ENCODE data around the gene CATSPERZ. TPM values are rescaled to one million over a fixed set of nuclear protein-coding genes. Genes with fewer than 3 reads are reported as not detected.
A peak's percentile ranks its signal among the peaks of the same experiment; 100 is the strongest.
"Not testable (repeated sequence)": the region's sequence is repeated elsewhere in the genome, so short reads cannot be mapped to it uniquely, and the experiment has no call there.

The CATSPERZ gene
- polyA plus RNA-seq, 3 donors: not detected

DNA sequence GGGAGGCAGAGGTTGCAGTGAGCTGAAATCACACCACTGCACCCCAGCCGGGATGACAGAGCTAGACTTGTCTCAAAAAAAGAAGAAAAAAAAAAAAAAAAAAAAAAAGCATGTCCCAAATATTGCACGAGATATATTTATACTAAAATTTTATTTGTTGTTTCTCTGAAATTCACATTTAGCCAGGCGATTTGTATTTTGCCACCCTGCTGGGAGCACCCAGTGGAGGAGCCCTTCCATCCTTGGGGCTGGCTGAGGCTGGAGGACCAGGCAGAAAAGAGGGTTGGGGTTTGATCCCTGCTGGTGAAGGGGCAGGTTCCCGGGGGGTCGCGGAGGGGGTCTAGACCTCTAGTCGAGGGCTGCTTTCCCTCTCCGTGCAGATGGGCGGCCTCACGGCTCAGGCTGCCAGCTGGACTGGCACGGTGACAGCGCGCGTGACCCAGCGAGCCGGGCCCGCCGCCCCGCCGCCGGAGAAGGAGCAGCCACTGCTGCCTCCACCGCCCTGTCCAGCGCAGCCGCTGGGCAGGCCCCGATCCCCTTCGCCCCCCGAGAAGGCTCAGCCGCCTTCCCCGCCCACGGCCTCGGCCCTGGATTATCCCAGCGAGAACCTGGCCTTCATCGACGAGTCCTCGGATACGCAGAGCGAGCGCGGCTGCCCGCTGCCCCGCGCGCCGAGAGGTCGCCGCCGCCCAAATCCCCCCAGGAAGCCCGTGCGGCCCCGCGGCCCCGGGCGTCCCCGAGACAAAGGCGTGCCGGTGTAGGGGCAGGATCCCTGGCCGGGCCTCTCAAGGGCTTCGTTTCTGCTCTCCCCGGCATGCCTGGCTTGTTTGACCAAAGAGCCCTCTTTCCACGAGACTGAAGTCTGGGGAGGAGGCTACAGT lies 952 bp upstream of the CATSPERZ start:
- DNase-seq: no peak

DNA sequence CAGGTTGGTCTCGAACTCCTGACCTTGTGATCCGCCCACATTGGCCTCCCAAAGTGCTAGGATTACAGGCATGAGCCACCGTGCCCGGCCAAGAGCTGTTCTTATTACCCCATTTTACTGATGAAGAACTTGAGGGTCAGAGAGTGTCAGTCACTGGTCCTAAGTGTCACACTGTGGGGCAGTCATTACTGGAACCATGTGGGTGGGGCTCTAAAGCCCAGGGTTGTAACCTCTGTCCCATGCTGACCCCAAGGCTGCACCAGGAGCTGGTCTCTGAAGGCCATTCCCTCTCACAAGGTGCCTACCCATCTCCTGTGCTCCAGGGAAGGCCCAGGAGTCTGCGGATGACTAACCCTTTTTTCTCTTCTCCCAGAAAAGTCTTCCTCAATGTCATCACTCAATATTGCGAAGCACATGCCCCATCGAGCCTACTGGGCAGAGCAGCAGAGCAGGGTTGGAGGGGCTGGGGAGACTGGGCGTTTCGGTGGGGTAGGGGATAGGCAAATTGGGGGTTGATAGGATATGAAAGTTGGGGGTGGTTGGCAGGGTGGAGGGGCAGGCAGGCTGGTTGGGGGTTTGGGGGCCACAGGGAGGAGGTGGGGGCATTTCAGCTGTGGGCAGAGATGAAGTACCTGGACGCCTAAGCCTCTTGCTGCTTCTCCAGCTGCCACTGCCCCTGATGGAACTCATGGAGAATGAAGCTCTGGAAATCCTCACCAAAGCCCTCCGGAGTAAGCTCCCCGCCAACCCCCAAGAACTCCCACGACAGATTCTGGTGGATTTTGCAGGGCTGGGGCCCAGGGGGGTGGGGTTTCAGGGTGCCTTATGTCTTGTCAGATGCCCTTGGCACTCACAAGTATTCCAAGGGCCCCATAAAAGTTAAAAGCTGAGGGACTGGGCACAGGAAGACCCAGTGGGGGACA lies 3.2 kb downstream of the CATSPERZ start:
- no peak for DNase-seq

DNA sequence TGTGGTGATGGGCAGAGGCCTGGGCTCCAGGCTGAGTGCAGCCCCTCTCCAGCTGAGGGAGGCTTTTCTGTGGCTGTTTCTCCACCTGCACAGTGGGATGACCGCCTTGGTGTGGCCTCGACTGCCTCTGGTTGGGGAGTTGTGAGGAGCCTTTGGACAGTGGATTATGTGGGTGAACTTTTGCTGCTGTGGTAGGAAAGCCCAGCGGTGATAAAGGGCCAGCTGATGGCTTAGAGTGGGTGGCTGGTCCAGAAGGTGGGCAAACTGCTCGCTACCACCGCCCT lies 3.8 kb downstream of the CATSPERZ start:
- DNase-seq: no peak

DNA sequence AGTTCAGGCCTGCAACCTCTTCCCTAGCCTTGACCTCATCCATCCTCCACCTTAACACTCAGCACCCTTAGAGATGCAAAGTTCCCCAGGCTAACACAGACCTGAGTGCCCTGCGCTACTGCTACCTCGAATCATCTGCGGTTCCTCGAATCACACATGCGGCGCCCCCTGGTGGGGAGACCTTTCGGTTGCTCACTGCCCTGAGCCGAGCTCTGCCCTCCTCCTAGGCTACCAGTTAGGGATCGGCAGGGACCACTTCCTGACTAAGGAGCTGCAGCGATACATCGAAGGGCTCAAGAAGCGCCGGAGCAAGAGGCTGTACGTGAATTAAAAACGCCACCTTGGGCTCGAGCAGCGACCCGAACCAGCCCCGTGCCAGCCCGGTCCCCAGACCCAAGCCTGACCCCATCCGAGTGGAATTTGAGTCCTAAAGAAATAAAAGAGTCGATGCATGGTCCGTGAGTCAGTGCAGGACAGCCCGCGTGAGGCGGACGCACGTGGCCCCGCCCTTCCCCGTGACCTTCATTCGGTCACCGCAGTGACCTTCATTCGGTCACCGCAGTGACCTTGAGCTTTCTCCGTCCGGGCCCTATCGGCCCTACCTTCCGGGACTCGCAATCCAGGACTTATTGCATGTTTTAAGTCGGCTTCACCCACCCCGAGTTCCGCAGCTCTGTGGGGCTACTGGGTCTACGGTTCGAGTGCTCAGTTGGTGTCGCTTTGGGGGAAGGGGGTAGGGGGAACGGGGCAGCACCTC lies 4.3 kb downstream of the CATSPERZ start:
- peak; percentile 88 for DNase-seq

DNA sequence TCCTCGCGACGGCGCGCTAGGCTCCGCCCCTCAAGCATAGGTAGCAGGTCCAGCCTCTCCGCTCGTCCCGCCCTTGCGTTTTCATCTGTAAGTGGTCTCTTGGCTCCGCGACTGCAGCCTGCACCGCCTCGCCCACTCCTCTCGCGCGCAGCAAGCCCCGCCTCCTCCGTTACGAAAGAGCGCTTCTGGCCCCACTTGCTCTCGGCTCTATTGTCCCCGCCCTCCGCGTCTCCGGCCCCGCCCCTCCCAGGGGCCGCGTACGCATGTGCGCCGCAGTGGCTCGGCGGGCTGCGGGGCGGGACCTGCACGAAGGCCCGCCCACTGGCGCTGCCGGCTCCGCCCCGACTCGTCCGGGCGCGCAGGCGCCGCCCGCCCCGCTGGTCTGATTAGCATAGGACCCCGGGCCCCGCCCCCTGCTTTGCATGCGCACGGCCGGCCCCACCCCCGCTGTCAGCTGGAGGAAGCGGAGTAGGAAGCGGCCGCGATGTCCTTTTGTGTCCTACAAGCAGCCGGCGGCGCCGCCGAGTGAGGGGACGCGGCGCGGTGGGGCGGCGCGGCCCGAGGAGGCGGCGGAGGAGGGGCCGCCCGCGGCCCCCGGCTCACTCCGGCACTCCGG lies 5.0 kb downstream of the CATSPERZ start, which contains the start of gene ESRRA:
Gene ESRRA, plus strand, starts transcription at position 450 of the 616 bp plus-strand sequence. CDS start 1,656 bp downstream, outside the sequence.
- peak; percentile 97 for DNase-seq

DNA sequence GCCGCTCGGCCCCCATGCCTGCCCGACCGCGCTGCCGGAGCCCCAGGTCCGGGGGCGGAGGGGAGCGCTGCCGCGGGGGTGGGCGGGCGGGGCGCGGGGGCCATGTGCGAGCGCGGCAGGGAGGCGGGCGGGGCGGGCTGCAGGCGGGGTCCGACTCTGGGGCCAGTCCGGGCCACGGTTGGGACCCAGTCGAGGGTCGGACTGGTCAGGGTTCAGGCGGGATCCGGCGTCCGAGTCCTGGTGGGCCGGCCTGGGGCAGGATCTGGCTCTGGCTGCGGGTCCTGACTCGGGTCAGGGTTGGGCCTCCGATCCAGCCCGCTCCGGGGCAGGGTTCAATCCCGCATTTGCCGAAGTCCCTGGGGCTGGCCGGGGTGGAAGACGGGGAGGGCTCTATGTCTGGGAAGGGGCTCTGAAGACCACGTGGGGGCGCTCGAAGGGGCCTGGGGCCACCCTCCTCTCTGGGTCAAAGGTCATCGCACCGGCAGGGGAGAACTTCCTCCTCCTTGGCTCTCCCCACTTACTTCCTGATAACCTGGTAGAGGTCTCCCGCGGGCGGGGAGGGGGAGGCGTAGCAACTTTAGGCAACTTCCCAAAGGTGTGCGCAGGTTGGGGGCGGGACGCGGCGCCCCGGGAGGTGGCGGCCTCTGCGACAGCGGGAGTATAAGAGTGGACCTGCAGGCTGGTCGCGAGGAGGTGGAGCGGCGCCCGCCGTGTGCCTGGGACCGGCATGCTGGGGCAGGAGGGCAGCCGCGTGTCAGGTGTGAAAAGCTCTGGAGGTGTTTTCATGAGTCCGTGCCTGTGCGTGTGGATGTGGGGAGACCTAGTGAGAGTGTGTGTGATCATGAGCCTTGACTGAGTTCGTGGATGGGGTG lies 5.8 kb downstream of the CATSPERZ start:
- peak; percentile 45 for DNase-seq

DNA sequence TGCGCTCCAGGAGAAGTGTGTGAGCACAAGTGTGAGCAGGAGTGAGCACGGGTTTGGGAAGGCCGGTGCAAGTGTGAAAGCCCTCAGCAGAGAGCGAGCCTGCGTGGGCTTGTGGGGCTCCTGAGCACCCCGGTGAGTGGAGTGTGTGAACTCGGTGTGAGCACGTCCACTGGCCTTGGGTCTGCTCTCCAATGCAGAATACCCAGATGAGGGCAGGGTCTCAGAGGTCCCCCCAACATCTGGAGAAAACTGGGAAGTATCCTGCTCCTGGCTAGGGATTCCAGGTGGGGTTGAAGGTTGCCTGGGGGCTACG lies 6.4 kb downstream of the CATSPERZ start:
- no peak for DNase-seq

DNA sequence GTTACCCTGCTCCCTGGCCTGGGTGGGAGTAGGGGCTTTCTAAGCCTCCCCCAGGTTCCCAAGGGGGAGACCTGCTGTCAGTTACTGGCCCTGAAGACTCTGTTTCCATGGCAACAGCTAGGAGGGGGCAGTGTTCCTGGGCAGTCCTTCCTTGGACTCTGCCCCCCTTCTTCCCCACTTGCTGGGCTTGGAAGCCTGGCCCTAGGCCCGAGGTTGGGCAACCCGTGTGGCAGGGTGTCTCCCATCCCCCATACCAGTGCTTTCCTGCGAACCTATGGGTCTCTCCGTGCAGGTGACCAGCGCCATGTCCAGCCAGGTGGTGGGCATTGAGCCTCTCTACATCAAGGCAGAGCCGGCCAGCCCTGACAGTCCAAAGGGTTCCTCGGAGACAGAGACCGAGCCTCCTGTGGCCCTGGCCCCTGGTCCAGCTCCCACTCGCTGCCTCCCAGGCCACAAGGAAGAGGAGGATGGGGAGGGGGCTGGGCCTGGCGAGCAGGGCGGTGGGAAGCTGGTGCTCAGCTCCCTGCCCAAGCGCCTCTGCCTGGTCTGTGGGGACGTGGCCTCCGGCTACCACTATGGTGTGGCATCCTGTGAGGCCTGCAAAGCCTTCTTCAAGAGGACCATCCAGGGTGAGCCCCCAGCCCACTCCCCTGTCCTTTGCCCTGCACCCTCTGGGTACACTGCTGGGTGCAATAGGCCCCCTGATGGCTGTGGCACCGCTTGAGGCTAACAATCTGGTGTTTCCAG lies 6.9 kb downstream of the CATSPERZ start:
- no peak for DNase-seq

DNA sequence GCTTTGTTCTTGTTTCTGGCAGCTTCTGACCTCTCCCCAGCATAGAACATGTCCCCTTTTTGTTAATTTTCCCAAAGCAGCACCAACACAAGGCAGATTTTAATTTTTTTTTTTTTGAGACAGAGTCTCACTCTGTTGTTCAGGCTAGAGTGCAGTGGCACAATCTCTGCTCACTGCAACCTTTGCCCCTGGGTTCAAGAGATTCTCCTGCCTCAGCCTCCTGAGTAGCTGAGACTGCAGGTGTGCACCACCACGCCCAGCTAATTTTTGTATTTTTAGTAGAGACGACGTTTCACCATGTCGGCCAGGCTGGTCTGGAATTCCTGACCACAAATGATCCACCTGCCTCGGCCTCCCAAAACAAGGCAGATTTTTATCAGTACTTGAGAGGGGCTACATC lies 7.6 kb downstream of the CATSPERZ start:
- not testable (repeated sequence) for DNase-seq

DNA sequence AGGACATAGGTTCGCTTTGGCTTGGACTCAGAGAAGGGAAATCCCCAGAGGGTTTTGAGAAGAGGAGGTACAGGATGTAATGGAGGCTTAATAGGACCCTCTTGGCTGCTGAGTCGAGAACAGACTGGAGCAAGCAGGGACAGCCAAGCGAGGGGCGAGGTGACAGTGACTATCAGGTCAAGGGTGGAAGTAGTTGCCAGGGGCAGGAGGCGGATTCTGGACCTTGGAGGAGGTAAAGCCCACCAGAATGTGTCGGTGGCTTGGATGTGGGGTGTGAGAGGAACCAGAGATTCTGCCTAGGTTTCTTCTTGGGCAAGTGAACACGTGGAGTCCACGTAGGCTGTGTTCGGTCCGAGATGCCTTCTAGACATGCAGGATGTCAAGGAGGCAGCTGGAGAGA lies 12.8 kb downstream of the CATSPERZ start:
- DNase-seq: no peak

DNA sequence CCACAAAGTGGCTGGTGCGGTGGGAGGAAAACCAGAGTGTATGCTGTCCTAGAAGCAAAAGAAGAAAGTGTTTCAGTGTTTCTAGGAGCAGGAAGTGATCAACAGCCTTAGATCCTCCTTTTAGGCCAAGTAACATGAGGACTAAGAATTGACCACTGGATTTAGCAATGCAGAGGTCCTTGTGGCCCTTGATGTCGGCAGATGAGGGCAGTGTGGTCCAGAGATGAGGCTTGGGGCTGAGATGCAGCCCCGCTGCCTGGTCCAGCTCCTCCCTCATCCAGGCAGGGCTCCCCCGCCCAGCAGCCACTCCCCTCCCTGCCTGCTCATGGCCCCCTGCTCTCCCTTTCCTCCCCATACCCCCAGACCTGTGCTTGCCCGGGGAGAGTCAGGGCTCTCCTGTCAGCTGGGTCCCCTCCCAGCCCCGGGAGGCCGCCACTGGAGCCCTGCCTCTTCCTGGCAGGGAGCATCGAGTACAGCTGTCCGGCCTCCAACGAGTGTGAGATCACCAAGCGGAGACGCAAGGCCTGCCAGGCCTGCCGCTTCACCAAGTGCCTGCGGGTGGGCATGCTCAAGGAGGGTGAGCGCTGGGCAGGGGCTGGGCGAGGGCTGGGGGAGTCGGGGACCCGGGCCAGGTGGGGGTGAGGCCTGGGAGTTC lies 13.5 kb downstream of the CATSPERZ start:
- DNase-seq: no peak

DNA sequence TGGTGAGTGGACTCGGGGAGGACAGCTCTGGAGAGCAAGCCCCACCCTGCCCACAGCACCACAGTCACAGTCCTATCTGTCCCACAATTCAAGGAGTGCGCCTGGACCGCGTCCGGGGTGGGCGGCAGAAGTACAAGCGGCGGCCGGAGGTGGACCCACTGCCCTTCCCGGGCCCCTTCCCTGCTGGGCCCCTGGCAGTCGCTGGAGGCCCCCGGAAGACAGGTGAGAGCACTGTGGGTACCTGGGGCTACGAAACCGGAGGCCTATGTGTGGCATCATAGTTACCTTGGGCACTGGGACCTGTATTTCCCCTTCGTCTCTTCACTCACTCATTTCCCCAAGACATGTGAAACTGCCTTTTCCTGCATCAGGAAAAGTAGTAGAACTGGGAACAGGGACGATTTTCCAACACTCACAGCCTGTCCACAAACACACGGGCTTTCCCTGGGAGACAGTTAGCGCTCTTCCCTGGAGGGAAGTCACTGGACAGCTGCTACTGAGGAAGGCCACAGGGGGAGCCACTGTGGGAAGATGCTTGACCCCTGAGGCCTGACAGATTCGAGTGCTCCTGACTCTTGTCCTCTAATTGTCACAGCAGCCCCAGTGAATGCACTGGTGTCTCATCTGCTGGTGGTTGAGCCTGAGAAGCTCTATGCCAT lies 14.1 kb downstream of the CATSPERZ start:
- no peak for DNase-seq

DNA sequence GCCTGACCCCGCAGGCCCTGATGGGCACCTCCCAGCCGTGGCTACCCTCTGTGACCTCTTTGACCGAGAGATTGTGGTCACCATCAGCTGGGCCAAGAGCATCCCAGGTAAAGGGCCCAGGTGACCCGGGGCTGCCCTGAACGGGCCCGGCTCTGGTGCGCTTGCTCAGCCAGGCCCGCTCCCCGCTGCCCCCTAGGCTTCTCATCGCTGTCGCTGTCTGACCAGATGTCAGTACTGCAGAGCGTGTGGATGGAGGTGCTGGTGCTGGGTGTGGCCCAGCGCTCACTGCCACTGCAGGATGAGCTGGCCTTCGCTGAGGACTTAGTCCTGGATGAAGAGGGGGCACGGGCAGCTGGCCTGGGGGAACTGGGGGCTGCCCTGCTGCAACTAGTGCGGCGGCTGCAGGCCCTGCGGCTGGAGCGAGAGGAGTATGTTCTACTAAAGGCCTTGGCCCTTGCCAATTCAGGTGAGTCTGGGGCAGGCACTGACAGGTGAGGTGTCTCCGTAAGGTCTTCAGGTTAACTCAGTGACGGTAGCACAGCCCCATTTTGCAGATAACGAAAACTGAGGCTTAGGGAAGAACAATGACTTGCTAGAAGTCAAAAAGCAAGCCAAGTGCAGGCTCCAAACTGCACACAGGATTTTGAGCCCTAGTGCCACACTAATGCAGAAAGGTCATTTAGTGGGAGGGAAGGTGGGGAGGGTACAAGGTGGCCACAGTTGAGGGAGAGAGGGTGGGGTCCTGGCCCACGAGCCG lies 14.8 kb downstream of the CATSPERZ start:
- no peak for DNase-seq

DNA sequence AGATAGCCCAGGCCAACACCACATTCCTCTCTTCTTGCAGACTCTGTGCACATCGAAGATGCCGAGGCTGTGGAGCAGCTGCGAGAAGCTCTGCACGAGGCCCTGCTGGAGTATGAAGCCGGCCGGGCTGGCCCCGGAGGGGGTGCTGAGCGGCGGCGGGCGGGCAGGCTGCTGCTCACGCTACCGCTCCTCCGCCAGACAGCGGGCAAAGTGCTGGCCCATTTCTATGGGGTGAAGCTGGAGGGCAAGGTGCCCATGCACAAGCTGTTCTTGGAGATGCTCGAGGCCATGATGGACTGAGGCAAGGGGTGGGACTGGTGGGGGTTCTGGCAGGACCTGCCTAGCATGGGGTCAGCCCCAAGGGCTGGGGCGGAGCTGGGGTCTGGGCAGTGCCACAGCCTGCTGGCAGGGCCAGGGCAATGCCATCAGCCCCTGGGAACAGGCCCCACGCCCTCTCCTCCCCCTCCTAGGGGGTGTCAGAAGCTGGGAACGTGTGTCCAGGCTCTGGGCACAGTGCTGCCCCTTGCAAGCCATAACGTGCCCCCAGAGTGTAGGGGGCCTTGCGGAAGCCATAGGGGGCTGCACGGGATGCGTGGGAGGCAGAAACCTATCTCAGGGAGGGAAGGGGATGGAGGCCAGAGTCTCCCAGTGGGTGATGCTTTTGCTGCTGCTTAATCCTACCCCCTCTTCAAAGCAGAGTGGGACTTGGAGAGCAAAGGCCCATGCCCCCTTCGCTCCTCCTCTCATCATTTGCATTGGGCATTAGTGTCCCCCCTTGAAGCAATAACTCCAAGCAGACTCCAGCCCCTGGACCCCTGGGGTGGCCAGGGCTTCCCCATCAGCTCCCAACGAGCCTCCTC lies 15.7 kb downstream of the CATSPERZ start:
- not testable (repeated sequence) for DNase-seq

DNA sequence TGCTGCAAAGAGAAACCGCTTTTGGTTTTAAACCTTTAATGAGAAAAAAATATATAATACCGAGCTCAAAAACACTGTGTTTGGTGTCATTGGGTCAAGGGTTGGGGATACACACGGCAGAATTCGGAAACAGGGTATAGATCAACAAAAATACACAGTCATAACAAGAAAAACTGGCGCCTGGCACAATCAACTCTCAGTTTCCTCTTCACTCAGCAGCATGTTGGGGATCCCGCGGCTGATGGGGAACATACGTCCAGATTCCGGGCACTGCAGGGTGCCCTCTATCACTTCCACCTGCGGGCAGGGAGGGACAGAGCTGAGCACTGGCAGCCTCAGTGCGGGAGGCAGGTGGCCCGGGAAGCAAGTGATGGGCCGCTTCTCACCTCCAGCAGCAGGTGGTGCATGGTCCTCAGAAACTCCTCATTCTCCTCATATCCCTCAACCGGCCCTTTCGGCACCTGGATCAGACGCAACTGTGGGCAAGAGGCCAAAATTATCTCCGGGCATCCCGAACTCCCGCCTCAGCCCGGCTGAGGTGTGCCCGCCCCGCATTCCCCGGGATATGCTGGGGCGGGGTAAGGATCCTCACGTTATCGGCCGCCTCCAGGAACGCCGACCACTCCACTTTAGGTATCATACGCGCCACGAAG lies 16.6 kb downstream of the CATSPERZ start:
- DNase-seq: no peak

DNA sequence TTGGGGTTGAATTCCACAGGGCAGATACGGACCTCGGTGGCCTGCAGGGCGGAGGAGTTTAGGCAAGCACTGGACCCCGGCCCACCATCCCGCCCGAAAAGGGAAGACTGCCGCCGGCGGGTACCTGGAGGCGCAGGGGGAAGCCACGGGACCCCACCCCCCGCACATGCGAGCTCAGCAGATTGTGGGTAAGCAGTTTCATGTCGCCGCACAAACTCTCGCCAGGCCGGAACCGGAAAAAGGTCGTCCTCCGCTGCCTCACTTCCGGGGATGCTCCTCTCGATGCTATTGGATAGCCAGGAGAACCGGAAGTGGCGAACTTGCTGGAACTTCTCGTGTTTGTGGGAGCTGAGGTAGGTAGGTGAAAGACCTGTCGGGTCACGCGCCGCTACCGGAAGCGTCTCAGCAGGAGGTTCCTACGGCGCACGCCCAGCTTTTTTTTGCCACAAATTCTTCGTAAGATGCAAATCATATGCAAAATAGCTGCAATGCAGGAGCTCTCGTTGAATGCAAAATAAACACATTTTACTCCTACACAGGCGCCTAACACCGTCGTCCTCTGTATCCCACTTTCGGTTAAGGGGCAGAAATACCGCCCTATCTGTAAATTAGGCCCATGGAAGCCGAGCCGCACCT lies 17.3 kb downstream of the CATSPERZ start, which contains the start of gene TRMT112:
Gene TRMT112, minus strand, starts transcription at position 235 of the 636 bp plus-strand sequence. Its CDS starts 33 bp downstream, at position 202.
- peak; percentile 98 for DNase-seq
